OCI-LY1 (cell line): ENCODE data around the gene DBNDD1.

Source experiments
- EZH2 ChIP-seq: fragments of 200-600 bp; sonication (generic), shearing (Covaris generic); IDR thresholded peaks from 2 replicates; pipeline ENCODE4 v1.8.0; 2017; ENCODE audit warnings: borderline replicate concordance, mixed run types, mild to moderate bottlenecking, antibody characterized with exemption, low read length, moderate library complexity, mixed read lengths
- TF ChIP-seq, protein P1 (sequence below): fragments of 200-600 bp; sonication (generic), shearing (Covaris generic); IDR thresholded peaks from 2 replicates; pipeline ENCODE4 v1.5.1; 2017; ENCODE audit warnings: mild to moderate bottlenecking, antibody characterized with exemption, low read length, moderate library complexity, mixed read lengths

DNA sequence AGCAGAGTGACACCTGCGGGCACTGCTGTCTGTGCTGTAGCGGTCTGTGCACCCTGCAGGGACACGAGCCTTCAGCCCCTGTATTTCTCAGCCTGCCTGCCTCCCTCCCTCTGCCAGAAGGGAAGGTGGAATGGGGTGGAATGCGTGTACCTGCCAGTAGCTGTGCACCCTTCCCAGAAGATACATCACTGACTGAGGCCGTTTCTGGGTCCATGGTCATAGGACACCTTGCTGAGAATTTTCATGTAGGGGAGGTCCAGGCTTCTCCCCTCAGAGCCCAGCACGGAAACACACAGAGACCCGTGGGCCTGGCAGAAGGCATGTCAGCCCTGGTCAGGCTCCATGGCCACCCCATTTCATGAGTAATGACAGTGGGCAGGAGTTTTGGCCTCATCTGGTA, 16.5 kb downstream of the DBNDD1 start:
- TF ChIP-seq, protein P1, sequence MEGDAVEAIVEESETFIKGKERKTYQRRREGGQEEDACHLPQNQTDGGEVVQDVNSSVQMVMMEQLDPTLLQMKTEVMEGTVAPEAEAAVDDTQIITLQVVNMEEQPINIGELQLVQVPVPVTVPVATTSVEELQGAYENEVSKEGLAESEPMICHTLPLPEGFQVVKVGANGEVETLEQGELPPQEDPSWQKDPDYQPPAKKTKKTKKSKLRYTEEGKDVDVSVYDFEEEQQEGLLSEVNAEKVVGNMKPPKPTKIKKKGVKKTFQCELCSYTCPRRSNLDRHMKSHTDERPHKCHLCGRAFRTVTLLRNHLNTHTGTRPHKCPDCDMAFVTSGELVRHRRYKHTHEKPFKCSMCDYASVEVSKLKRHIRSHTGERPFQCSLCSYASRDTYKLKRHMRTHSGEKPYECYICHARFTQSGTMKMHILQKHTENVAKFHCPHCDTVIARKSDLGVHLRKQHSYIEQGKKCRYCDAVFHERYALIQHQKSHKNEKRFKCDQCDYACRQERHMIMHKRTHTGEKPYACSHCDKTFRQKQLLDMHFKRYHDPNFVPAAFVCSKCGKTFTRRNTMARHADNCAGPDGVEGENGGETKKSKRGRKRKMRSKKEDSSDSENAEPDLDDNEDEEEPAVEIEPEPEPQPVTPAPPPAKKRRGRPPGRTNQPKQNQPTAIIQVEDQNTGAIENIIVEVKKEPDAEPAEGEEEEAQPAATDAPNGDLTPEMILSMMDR, result no peak
- no peak for TF ChIP-seq EZH2
